Natural killer cell (primary cell): ENCODE measurements around the gene KY. TPM values are rescaled to one million over a fixed set of nuclear protein-coding genes. Genes with fewer than 3 reads are reported as not detected.

Source experiments
- ATAC-seq, 3 donors: fragments of 150-1000 bp in 2 of 3; fragments of 200-7000 bp in 1 of 3; cut with Tn5 transposase; 1 replicate in 1 of 3; 2 replicates in 2 of 3; pipeline ENCODE4 v1.10.0; 2021; ENCODE audit warnings: mild to moderate bottlenecking in 2 of 3, moderate library complexity in 2 of 3
- DNase-seq, 2 donors: peaks; one replicate each; pipeline versions ENCODE4 v3.0.0 to v3.0.0-alpha.2; 2013 to 2021; ENCODE audit warnings: mixed read lengths in 1 of 2
- H3K27ac ChIP-seq: one replicate; pipeline ENCODE4 v1.5.1; 2013; ENCODE audit warnings: mild to moderate bottlenecking, low read length
- H3K27me3 ChIP-seq: one replicate; pipeline ENCODE4 v1.6.1; 2013; ENCODE audit warnings: low read length; ENCODE audit not compliant: control insufficient read depth, insufficient read depth
- H3K36me3 ChIP-seq: one replicate; pipeline ENCODE4 v1.6.1; 2013; ENCODE audit warnings: low read length; ENCODE audit not compliant: control insufficient read depth, insufficient read depth
- H3K4me1 ChIP-seq: one replicate; pipeline ENCODE4 v1.6.1; 2013; ENCODE audit warnings: low read length; ENCODE audit not compliant: control insufficient read depth, insufficient read depth
- H3K4me3 ChIP-seq: one replicate; pipeline ENCODE4 v1.5.1; 2013; ENCODE audit warnings: low read length
- H3K9me3 ChIP-seq: one replicate; pipeline ENCODE4 v1.6.1; 2013; ENCODE audit warnings: low read length; ENCODE audit not compliant: control insufficient read depth, insufficient read depth
- H3K27ac Mint-ChIP-seq, 2 donors: one replicate each; pipeline ENCODE4 v1.8.0; 2022; ENCODE audit warnings: mild to moderate bottlenecking in 2 of 2, mixed read lengths in 2 of 2, moderate library complexity in 1 of 2
- H3K27me3 Mint-ChIP-seq, 2 donors: one replicate each; pipeline ENCODE4 v1.8.0; 2022; ENCODE audit warnings: low read depth in 2 of 2, mixed read lengths in 2 of 2
- H3K36me3 Mint-ChIP-seq: one replicate; pipeline ENCODE4 v1.8.0; 2022; ENCODE audit warnings: mixed read lengths
- H3K4me1 Mint-ChIP-seq, 2 donors: one replicate each; pipeline ENCODE4 v1.8.0; 2022; ENCODE audit warnings: mixed read lengths in 2 of 2
- H3K4me3 Mint-ChIP-seq: one replicate; pipeline ENCODE4 v1.8.0; 2022; ENCODE audit warnings: mild to moderate bottlenecking, moderate library complexity, mixed read lengths
- H3K9me3 Mint-ChIP-seq, 2 donors: one replicate each; pipeline ENCODE4 v1.8.0; 2022; ENCODE audit warnings: mixed read lengths in 2 of 2
- CTCF ChIP-seq: fragments of 200-600 bp; IDR thresholded peaks from one replicate; pipeline ENCODE4 v1.8.0; 2022; ENCODE audit warnings: antibody characterized with exemption
- WGBS: methylation state at CpG from one replicate; pipeline ENCODE4 v1.1.7; 2013; ENCODE audit warnings: missing lambda C conversion rate; ENCODE audit not compliant: insufficient coverage; 5-methylcytosine and 5-hydroxymethylcytosine counted together
- intact Hi-C: fragments of 100-400 bp; cut with micrococcal nuclease; formaldehyde crosslinking; loops from one replicate; pipeline ENCODE4 v1.14.2; 2022
- total RNA-seq, 4 donors: library from RNA; stranded (reverse); fragments of 120-200 nt in 1 of 4; gene quantifications; one replicate each; pipeline versions ENCODE4 v1.2.3 to v1.2.4, GENCODE V29; 2013 to 2022

Gene KY
- total RNA-seq, 3 donors from 2014 or later (not counting 1 experiment from before 2014, with no cell fraction given), result 0.15 TPM; not detected in 2

- Mint-ChIP-seq H3K4me1 (peaks cover 6 to 9% of the 10 kb centered on the region in 2 donors), H3K9me3 (no peaks in the 10 kb centered on the region), H3K36me3 (no peaks in the 10 kb centered on the region), H3K27ac (no peak overlapping the region), H3K27me3 (no peaks in the 10 kb centered on the region), H3K4me3 (no peak overlapping the region)
- Histone ChIP-seq H3K4me1 (peaks cover 2% of the 10 kb centered on the region), H3K9me3 (no peaks in the 10 kb centered on the region), H3K4me3 (no peak overlapping the region), H3K36me3 (no peaks in the 10 kb centered on the region), H3K27ac (no peak overlapping the region), H3K27me3 (no peaks in the 10 kb centered on the region)
- TF ChIP-seq CTCF, result no peak
- ATAC-seq (no peak), DNase-seq (no peak)
- intact Hi-C loops, result no loop called here
- 81% methylated on average over 5 of the region's 5 CpGs for WGBS
Observed at GRCh38 chr3:134622806-134623365, 27.9 kb downstream of the KY start.

GRCh38 chr3:134621854-134622253, 29.0 kb downstream of the KY start:
- DNase-seq (no peak), ATAC-seq (no peak)
- Mint-ChIP-seq H3K4me3 (no peak overlapping the region), H3K27ac (no peak overlapping the region), H3K27me3 (no peaks in the 10 kb centered on the region), H3K4me1 (peaks cover 0 to 5% of the 10 kb centered on the region in 2 donors), H3K36me3 (no peaks in the 10 kb centered on the region), H3K9me3 (no peaks in the 10 kb centered on the region)
- Histone ChIP-seq H3K4me3 (no peak overlapping the region), H3K27ac (no peak overlapping the region), H3K9me3 (no peaks in the 10 kb centered on the region), H3K4me1 (no peaks in the 10 kb centered on the region), H3K27me3 (no peaks in the 10 kb centered on the region), H3K36me3 (no peaks in the 10 kb centered on the region)
- 40% methylated on average over 2 of the region's 3 CpGs for WGBS
- no peak for TF ChIP-seq CTCF
- intact Hi-C loops, result no loop called here

- H3K9me3 Mint-ChIP-seq, result no peaks in the 10 kb centered on the region
- no peak overlapping the region for H3K4me3 Mint-ChIP-seq
- H3K27me3 Mint-ChIP-seq, result no peaks in the 10 kb centered on the region
- no peak overlapping the region for H3K27ac Mint-ChIP-seq
- no peak overlapping the region for H3K27ac ChIP-seq
- H3K4me1 ChIP-seq, result no peaks in the 10 kb centered on the region
- intact Hi-C loops, result no loop called here
- no peak for DNase-seq
- no peaks in the 10 kb centered on the region for H3K9me3 ChIP-seq
- no peak overlapping the region for H3K4me3 ChIP-seq
- H3K36me3 Mint-ChIP-seq, result no peaks in the 10 kb centered on the region
- 83% methylated on average over 5 of the region's 5 CpGs for WGBS
- no peak for TF ChIP-seq CTCF
- H3K4me1 Mint-ChIP-seq, result peaks cover 0 to 5% of the 10 kb centered on the region in 2 donors
- no peaks in the 10 kb centered on the region for H3K36me3 ChIP-seq
- ATAC-seq, result no peak
- H3K27me3 ChIP-seq, result no peaks in the 10 kb centered on the region
Observed at GRCh38 chr3:134620476-134621115, 30.2 kb downstream of the KY start.
